HG02938 (cell line): ENCODE results near the gene C1orf210.

ENCODE experiments used
- ATAC-seq: cut with Tn5 transposase; IDR thresholded peaks from one replicate; pipeline ENCODE4 v1.9.1; 2021; ENCODE audit warnings: mild to moderate bottlenecking, moderate library complexity; ENCODE audit not compliant: unreplicated experiment

C1orf210 gene

DNA sequence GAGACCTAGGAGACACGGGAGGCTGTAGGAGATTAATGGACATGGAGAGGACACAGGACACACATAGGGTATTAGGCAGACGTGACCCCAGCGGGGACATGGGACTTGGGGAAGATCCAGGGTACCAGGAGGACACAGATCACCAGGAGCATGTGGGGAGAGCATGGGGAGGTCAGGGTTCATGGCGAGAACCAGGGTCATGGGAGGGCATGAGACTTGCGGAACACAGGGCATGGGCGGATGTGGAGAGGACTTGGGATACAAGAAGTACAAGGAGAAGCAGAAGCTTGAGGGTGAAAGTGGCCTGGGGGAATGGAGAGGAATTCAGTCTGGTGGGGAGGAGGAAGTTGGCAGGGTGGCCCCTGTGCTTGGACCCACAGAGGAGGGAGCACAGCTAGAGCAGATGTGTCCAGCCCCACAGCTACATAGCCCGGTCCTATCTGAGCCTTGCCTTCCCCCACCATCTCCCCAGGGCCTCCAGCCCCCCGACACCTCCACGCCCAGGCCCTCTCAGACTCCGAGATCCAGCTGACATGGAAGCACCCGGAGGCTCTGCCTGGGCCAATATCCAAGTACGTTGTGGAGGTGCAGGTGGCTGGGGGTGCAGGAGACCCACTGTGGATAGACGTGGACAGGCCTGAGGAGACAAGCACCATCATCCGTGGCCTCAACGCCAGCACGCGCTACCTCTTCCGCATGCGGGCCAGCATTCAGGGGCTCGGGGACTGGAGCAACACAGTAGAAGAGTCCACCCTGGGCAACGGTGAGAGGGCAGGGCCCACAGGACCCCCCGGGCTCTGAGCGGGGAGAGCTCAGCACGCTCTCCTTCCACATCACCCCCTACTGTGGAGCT, 27.5 kb upstream of the C1orf210 start:
- ATAC-seq, result no peak

DNA sequence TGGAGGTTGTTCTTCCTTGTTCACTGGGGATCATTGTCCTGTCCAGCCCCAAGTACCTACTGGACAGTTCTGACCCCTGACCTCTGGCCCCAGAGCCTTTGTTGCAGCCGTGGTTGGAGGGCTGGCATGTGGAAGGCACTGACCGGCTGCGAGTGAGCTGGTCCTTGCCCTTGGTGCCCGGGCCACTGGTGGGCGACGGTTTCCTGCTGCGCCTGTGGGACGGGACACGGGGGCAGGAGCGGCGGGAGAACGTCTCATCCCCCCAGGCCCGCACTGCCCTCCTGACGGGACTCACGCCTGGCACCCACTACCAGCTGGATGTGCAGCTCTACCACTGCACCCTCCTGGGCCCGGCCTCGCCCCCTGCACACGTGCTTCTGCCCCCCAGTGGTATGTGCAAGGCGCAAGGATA, 26.8 kb upstream of the C1orf210 start:
- no peak for ATAC-seq

DNA sequence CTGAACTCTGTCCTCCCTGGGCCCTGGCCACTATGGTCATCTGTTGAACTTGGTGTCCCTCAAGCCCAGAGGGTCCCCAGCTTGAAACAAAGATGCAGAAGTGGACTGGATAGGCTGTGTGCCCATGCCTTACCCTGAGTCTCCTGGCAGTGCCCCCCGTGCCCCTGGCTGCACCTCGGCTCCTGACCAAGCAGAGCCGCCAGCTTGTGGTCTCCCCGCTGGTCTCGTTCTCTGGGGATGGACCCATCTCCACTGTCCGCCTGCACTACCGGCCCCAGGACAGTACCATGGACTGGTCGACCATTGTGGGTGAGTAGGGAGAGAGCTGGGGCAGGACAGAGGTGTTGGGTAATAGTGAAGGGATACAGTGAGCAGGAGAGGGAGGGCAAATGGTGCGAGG, 26.1 kb upstream of the C1orf210 start:
- ATAC-seq, result no peak

DNA sequence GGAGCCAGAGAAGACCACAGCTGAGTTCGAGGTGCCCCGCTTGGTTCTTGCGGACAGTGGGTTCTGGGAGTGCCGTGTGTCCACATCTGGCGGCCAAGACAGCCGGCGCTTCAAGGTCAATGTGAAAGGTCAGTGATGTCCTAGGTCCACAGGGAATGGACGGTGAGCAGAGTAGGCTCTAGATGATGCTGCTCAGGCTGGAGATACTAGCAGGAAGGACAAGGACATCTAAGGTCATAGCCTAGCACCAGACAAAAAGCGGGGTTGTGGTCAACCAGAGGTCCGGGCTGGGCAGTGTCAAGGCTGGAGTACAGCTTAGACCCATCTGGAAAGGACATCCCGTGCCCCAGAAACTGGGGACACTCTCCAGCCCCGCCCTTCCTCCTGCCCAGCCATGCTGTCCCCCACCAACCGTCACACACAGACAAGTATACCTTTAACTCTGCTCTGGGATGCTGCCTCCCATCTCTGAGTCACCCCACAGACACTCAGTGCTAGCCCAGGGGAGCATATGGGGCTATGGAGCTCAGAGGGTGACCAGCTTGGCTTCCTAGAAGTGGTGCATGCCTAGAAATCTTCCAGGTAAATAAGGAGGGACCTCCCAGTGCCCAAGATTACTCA, 24.1 kb upstream of the C1orf210 start:
- ATAC-seq, result no peak

DNA sequence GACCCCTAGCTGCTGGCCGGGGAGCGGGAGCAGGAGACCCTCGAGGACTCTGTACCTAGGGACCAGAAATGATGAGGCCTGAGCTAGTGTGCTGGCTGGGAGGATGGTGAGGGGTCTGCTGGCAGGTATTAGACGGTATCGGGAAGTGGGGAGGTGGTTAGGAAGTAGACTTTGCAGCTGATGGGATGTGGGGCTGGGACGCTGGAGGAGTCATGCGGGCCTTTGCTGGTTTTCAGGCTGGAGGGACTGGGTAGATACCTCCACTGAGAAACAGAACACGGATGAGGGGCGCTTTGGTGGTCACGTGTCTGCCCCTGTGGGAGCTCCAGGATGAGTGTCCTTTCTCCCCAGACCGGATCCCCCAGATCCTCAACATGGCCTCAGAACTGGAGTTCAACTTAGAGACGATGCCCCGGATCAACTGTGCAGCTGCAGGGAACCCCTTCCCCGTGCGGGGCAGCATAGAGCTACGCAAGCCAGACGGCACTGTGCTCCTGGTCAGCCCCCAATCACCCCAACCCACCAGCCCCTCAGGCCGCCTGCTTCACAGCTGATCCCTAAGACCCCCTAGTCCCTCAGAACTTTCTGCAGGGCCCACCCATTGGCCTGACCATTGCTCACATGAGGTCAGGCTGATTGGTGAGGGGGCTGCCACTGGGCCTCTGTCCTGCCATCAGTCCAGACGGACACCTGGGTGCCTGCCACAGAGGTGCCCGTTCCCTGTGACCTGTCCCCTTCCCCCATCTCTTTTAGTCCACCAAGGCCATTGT, 23.4 kb upstream of the C1orf210 start:
- no peak for ATAC-seq

DNA sequence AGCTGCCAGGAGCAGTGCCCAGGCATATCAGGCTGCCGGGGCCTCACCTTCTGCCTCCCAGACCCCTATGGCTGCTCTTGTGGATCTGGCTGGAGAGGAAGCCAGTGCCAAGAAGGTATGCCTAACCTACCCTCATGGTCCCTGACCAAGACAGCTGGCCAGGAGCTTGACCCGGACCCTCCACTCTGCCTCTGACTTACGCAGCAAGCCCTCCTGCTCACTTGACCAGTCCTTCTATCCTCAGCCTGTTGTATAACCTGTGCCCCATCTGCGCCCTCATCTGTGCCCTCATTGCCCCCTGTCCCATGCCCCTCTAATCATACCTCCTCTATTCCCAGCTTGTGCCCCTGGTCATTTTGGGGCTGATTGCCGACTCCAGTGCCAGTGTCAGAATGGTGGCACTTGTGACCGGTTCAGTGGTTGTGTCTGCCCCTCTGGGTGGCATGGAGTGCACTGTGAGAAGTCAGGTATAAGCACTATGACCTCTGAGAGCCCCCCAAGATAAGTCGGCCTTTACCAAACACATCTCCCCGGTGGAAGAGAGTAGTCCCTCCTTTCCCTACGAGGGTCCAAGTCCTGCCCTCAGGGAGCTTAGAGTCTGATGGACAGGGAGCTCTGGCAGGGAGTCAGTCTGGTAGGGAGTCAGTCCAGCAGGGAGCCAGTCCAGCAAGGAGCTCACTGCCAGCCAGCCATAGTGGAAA, 22.2 kb upstream of the C1orf210 start:
- no peak for ATAC-seq

DNA sequence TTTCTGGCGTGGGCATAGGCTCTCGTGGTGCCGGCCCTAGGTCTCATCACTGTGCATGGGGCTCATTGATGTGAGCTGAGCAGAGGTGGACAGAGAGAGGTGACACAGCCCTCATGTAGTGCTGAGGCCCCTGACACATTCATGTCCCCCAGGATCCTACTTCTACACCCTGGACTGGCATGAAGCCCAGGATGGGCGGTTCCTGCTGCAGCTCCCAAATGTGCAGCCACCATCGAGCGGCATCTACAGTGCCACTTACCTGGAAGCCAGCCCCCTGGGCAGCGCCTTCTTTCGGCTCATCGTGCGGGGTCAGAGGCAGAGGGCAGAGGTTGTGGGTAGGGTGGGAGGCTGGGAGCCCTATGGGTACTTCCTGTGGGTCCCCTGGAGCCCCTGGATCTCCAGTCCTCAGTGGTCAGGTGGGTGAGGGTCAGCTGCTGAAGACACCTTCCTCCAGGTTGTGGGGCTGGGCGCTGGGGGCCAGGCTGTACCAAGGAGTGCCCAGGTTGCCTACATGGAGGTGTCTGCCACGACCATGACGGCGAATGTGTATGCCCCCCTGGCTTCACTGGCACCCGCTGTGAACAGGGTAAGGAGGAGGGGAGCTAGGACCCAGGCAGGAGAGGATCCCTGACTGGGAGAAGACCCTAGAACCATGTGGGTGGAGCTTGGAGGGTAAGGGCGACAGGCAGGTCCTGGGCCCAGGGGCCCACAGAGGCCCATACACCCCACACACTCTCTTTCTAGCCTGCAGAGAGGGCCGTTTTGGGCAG, 21.5 kb upstream of the C1orf210 start:
- ATAC-seq, result no peak

DNA sequence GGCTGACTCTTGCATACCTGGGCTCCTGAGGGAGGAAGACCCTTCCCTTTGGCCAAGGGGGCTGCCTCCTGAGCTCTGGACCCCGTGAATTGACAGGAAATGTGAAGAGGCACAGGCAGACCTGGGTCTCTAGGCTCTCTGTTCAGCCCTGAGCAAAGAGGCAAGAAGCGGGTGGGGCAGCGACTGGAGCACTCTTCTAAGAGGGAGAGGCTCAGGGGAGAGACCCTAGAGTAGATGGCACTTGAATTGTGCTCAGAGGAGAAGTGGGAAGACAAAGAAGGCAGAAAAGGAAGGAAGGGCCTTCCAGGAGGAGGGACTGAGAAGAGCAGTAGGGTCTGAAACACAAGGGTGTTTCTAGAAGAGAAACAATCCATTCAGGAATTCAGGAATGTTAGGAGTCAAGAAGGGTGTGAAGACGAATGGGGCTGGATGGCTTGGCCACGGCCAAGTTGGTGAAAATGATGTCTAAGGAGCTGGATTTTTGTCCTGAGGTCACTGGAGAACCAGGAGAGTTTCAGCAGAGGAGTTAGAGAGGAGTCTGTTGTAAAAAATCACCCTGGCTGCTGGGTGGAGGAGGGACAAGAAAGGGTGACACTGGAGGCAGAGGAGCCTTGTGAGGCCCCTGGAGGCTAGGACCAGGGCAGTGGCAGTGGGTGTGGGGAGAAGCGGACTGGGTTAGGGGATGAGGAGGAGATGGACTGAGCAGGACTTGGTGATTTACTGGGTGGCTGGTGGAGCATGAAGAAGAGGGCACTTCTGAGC, 20.7 kb upstream of the C1orf210 start:
- no peak for ATAC-seq

DNA sequence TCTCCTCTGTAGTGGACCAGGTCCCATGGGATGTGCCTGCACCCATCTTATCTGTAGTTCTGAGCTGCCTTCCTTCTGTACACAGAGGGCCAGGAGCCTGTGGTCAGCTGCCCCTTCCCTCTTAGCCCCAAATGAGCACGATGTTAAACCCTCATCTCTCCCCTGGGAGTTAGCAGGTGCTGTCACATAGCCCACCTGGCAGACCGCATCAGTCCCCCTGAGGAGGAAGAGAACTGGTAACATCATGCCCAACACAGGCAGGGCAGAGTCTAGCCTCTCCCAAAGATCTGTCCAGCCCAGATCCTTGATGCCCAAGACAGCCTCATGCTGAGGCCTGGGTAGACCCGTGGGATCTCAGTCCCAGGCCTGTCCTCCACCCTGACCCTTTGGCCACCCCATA, 20.1 kb upstream of the C1orf210 start:
- ATAC-seq, result no peak

DNA sequence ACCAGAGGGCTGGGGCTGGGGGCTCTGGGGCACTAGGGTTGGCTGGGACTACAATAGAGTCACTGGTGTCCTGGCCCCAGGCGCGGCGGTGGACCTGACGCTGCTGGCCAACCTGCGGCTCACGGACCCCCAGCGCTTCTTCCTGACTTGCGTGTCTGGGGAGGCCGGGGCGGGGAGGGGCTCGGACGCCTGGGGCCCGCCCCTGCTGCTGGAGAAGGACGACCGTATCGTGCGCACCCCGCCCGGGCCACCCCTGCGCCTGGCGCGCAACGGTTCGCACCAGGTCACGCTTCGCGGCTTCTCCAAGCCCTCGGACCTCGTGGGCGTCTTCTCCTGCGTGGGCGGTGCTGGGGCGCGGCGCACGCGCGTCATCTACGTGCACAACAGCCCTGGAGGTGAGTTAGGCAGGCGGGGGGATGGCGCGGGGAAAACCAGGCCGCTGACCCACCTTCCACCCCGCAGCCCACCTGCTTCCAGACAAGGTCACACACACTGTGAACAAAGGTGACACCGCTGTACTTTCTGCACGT, 19.5 kb upstream of the C1orf210 start:
- ATAC-seq, result no peak

DNA sequence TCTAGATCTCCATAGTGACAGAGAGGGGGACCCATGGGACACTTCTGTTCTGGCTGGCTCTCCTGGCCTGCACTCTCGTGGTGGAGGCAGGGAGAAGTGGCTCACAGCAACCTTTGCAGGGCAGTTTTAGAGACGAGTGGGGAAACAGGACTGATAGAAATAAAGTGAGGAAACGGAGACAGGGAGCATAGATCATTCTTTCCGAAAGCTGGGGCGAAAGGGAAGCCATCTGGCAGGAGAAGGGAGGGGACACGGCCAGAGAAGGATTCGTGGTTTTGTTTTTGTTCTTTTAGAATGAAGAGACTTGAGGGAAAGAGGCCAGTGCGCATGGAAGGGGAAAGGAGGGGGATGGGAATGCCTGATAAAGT, 18.9 kb upstream of the C1orf210 start:
- no peak for ATAC-seq

DNA sequence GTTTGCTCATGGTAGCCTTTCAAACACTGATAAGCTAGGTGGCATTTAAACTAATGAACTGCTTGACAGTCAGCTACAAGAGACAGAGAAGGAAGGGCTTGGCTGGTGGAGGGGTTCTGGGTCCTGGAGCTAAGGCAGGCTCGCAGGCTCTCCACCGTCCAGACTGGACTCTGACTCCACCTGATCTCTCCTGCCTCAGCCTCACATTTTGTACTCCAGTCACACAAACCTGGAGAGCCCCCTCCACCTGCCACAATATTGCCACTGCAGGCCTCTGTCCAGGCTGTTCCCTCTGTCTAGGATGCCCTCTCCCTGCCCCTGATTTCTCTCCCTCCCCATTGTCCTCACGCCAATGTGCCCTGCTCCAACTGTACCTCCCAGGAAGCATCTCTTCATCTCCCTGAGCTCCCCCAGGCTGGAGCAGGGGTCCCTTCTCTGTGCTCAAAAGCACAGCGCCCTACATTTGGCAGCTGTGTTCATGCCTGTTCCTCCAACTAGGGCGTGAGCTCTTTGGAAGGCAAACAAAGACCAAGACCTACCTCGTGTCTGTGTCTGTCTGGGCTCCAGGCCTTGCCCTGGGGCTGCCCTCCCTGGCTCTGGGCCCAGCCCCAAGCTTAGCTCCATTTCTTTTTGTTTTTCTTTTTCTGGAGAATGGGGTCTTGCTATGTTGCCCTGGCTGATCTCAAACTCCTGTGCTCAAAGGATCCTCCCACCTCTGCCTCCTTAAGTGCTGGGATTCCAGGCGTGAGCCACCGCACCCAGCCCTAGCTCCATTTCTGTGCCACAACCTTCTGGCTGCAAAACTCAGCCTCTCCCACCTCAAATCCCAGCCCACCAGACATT, 18.3 kb upstream of the C1orf210 start:
- no peak for ATAC-seq

DNA sequence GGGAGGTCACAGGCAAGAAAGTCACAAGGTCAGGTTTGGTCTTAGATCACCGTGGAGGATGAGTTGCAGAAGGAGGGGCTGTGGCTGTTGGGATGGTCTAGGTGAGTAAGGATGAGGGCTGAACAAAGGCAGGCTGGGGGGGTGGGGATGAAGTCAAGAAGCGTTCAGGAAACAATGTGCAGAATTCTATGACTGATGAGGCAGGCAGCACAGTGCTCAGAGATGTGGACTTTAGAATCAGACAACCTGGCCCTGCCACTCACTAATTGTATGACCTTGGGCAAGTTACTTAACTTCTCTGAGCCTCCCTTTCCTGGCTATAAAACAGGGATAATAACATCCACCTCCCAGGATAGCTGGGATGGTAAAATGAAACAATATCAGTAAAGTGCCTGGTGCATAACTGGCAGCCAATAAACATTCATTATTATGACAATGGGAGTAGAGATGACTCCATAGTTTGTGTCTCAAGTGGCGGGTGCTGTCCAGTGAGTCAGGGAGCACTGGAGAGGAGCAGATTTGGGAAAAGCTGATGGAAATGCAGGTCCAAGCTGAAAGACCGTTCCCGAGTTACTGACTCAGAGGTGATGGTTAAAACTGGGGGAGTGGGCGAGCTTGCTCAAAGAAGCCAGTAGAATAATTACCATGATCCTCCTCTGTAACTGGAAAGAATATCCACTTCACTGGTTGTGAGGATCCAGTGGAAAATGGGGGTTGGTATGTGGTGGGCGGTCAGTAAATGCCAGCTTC, 17.5 kb upstream of the C1orf210 start:
- no peak for ATAC-seq

DNA sequence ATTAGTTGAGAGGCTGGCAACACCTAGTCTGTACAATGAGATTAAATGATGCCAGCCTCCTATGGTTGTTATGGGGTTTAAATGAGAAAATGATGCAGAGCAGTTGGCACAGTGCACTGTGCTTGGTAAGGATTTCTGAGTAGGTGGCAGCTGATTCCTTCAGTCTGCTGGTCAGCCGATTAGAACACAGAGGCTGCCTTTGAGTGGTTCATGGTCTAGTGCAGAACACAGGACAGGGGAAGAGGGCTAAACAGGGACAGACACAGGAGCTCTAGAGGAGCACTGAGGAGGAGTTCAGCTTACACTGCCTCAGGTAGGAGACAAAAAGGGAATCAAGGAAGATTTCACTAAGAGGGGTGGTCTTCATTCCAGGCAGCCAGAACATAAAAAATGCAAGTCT, 16.8 kb upstream of the C1orf210 start:
- no peak for ATAC-seq

DNA sequence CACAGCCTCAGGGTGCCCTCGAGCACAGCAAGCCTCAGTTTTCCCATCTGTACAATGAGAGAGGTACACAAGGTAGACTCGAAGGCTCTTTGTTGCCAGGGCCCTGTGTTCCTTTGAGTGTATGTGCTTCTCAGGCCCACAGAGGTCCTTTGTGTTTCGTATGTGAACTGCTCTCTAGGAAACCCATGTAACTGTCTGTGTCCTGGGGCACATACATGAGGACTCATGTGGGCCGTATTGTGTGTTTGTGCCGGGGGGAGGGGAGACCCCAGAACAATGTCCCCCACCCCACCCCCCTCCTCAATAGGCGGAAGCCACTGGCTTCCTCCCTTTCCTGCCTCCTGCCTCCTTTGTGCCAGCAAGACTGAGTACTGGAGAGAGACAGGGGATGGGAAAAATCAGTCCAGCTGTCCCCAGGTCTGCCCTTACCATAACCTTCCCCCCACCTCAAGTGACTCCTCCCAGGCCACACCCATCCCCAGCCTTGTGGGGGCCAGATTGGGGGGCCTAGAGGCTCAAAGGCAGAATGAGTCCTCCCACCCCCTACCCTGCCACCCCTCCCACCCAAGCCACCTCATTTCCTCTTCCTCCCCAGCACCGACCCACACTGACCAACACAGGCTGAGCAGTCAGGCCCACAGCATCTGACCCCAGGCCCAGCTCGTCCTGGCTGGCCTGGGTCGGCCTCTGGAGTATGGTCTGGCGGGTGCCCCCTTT, 15.2 kb upstream of the C1orf210 start, which contains the start of gene TIE1:
Gene TIE1 (plus strand): TSS at position 605 of the 717 bp plus-strand sequence. CDS start 90 bp downstream, at position 695.
- no peak for ATAC-seq

DNA sequence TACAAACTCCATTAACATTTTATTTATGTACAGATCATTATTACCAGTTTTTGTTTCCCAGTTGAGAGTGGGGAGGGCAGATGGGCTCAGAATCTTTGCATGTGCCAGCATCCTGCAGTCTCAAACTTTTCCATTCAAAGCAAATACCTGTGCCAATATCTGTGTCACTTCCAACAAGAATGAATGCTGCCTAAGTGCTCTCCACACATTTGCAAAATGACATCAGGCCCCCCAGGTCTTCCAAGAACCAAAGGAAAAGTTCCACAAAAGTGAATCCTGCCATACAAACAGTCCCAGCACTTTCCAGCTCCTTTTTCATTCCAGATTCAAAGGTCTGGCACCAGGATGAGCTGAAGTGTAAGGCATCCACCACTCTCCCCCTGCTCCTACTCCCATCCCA, 13.7 kb upstream of the C1orf210 start:
- no peak for ATAC-seq

DNA sequence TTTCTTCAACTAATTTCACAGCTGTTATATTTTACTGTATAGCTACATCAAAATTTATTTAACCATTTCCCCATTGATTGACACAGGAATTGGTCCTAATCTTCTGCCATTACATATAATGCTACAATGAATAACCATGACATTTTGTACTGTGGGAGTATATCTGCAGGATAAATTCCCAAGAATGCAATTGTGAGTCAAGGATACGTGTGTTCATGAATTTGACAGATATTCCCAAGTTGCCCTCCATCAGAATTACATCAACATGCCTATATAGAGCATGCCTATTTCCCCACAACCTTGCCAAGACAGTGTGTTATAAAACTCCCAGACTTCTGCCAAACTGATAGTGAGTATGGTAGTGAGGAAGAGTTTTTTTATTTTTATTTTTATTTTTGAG, 12.7 kb upstream of the C1orf210 start:
- ATAC-seq, result no peak
